GM12878 (cell line): ENCODE measurements around the gene SEPTIN7. TPM values are rescaled to one million over a fixed set of nuclear protein-coding genes. Genes with fewer than 3 reads are reported as not detected.

Source experiments
- ATAC-seq: fragments of 200-7000 bp; cut with Tn5 transposase; 3 replicates; pipeline ENCODE4 v1.9.1; 2020; ENCODE audit warnings: mild to moderate bottlenecking, moderate library complexity
- BruUV-seq: library from RNA; stranded (reverse); fragments of 400-500 nt; replicated peaks from 2 replicates; lab custom pipeline; 2021; lab: Mats Ljungman, UMichigan
- CTCF ChIA-PET: fragments of 300-600 bp; sonication (Branson Sonifier 250); formaldehyde crosslinking; extraction: SDS; loops from one replicate; lab custom pipeline; 2021; ENCODE audit warnings: inconsistent platforms; lab: Yijun Ruan, JAX
- POLR2A ChIA-PET: fragments of 350-600 bp; formaldehyde crosslinking; extraction: SDS; loops from one replicate; lab custom pipeline; 2021; ENCODE audit warnings: inconsistent platforms; lab: Charles Lee
- RAD21 ChIA-PET: fragments of 300-600 bp; sonication (Branson Sonifier 250); formaldehyde crosslinking; loops from one replicate; lab custom pipeline; 2023; ENCODE audit warnings: antibody characterized with exemption; ENCODE audit not compliant: unreplicated experiment; lab: Charles Lee
- SMC1A ChIA-PET: fragments of 300-600 bp; sonication (Branson Sonifier 250); formaldehyde crosslinking; loops from one replicate; lab custom pipeline; 2023; ENCODE audit not compliant: unreplicated experiment, uncharacterized antibody; lab: Charles Lee
- DNase-seq: peaks from one replicate; pipeline ENCODE4 v3.0.0-alpha.2; 2011; ENCODE audit warnings: low read depth, low spot score
- FAIRE-seq: peaks from 3 replicates; lab custom pipeline; 2011; peaks lifted over from hg19 to GRCh38; lab: Jason Lieb, UNC
- H2AFZ ChIP-seq: 2 replicates; pipeline ENCODE4 v1.6.0; 2011; ENCODE audit warnings: low read depth, low read length, control low read depth; ENCODE audit not compliant: control insufficient read depth
- H3K27ac ChIP-seq: 2 replicates; pipeline ENCODE4 v1.5.1; 2011; ENCODE audit warnings: control low read depth; ENCODE audit not compliant: control insufficient read depth, insufficient read depth
- H3K27me3 ChIP-seq, 2 experiments: replicated peaks in 1 of 2; 2 replicates each; pipeline versions ENCODE4 v1.6.0 to v1.6.1; 2011; ENCODE audit warnings: low read length in 1 of 2; ENCODE audit not compliant: control insufficient read depth in 2 of 2, insufficient read depth in 2 of 2
- H3K36me3 ChIP-seq, 2 experiments: 2 replicates each; pipeline ENCODE4 v1.5.1; 2011; ENCODE audit warnings: low read length in 1 of 2; ENCODE audit not compliant: control insufficient read depth in 2 of 2, insufficient read depth in 2 of 2
- H3K4me1 ChIP-seq: 2 replicates; pipeline ENCODE4 v1.6.1; 2011; ENCODE audit warnings: mild to moderate bottlenecking, low read length, moderate library complexity, mixed read lengths; ENCODE audit not compliant: control insufficient read depth, insufficient read depth
- H3K4me2 ChIP-seq: 2 replicates; pipeline ENCODE4 v1.6.0; 2011; ENCODE audit warnings: control low read depth; ENCODE audit not compliant: control insufficient read depth, insufficient read depth
- H3K4me3 ChIP-seq: fragments of 200-600 bp; sonication (generic); 2 replicates; pipeline ENCODE4 v1.5.1; 2016
- H3K79me2 ChIP-seq: 2 replicates; pipeline ENCODE4 v1.6.0; 2011; ENCODE audit warnings: low read length; ENCODE audit not compliant: control insufficient read depth, insufficient read depth
- H3K9ac ChIP-seq: 2 replicates; pipeline ENCODE4 v1.8.0; 2011; ENCODE audit warnings: low read length, control low read depth, mixed read lengths; ENCODE audit not compliant: control insufficient read depth, insufficient read depth
- H3K9me3 ChIP-seq: replicated peaks from 3 replicates; pipeline ENCODE4 v1.5.1; 2011; ENCODE audit warnings: mild to moderate bottlenecking, low read length; ENCODE audit not compliant: control insufficient read depth, insufficient read depth
- H4K20me1 ChIP-seq: 2 replicates; pipeline ENCODE4 v1.6.0; 2011; ENCODE audit not compliant: control insufficient read depth, insufficient read depth
- BACH1 ChIP-seq: fragments of 450-650 bp; IDR thresholded peaks from 2 replicates; pipeline ENCODE4 v1.6.1; 2017; ENCODE audit warnings: mild to moderate bottlenecking, borderline replicate concordance
- CBFB ChIP-seq: IDR thresholded peaks from 2 replicates; pipeline ENCODE4 v1.6.1; 2016; ENCODE audit warnings: antibody characterized with exemption, low read depth
- ETV6 ChIP-seq, 2 experiments: fragments of 450-650 bp in 1 of 2; IDR thresholded peaks in 1 of 2; conservative IDR thresholded peaks in 1 of 2; 2 replicates each; pipeline ENCODE4 v1.6.1; 2014; ENCODE audit warnings: antibody characterized with exemption in 1 of 2, borderline replicate concordance in 1 of 2, low read depth in 1 of 2, mild to moderate bottlenecking in 1 of 2, moderate library complexity in 1 of 2
- EZH2 ChIP-seq: IDR thresholded peaks from 2 replicates; pipeline ENCODE4 v1.6.1; 2012; ENCODE audit warnings: low read depth, mild to moderate bottlenecking, control low read depth, inconsistent platforms, low read length, borderline replicate concordance; ENCODE audit not compliant: control insufficient read depth
- HDAC6 ChIP-seq: fragments of 200-600 bp; sonication (generic); IDR thresholded peaks from one replicate; pipeline ENCODE4 v1.8.0; 2017; ENCODE audit warnings: antibody characterized with exemption; ENCODE audit not compliant: unreplicated experiment
- IKZF1 ChIP-seq: fragments of 450-650 bp; conservative IDR thresholded peaks from 2 replicates; pipeline ENCODE4 v1.6.1; 2017; ENCODE audit warnings: antibody characterized with exemption, mild to moderate bottlenecking
- RB1 ChIP-seq: fragments of 450-650 bp; formaldehyde crosslinking; IDR thresholded peaks from 2 replicates; pipeline ENCODE4 v1.6.1; 2017; ENCODE audit warnings: mild to moderate bottlenecking, borderline replicate concordance
- SREBF1 ChIP-seq: IDR thresholded peaks from 2 replicates; pipeline ENCODE4 v1.6.1; 2012; ENCODE audit warnings: mild to moderate bottlenecking, low read length
- ZZZ3 ChIP-seq: IDR thresholded peaks from 2 replicates; pipeline ENCODE4 v1.6.1; 2011; ENCODE audit warnings: low read depth; ENCODE audit not compliant: control insufficient read depth, insufficient read length
- WGBS: methylation state at CpG from one replicate; pipeline ENCODE4 v1.1.6; 2016; ENCODE audit warnings: low lambda C conversion rate; ENCODE audit not compliant: insufficient replicate concordance, insufficient coverage; ENCODE audit errors: missing lambda C conversion rate; 5-methylcytosine and 5-hydroxymethylcytosine counted together
- in situ Hi-C: fragments of 300-500 bp; cut with MboI; formaldehyde crosslinking; loops from 9 replicates; pipeline ENCODE4 v1.14.3; 2018; ENCODE audit warnings: mixed read lengths
- intact Hi-C: fragments of 100-400 bp; cut with micrococcal nuclease; formaldehyde crosslinking; loops from one replicate; pipeline ENCODE4 v1.14.2; 2022; ENCODE audit not compliant: unreplicated experiment
- polyA plus RNA-seq, 11 experiments: library from polyadenylated mRNA; depleted of rRNA in 4 of 11; unstranded in 6 of 11; stranded (reverse) in 5 of 11; fragments of >200 nt; fragmentation: Nextera tagmentation in 4 of 11; fragmentation: Illumina TruSeq in 1 of 11; extraction: Ambion mirVana in 4 of 11; extraction: Trizol in 1 of 11; gene quantifications; 1 replicate in 1 of 11; 2 replicates in 10 of 11; pipeline versions ENCODE4 v1.2.1 to v1.2.3, GENCODE V29; 2011 to 2016; ENCODE audit warnings: inconsistent platforms in 2 of 11, missing spikeins in 2 of 11, low read depth in 1 of 11
- total RNA-seq, 4 experiments: library from RNA; depleted of rRNA in 3 of 4; stranded (reverse); fragments of >200 nt in 3 of 4; fragmentation: Illumina TruSeq in 1 of 4; extraction: Trizol in 1 of 4; gene quantifications; 2 replicates each; pipeline versions ENCODE4 v1.2.1 to v1.2.3, GENCODE V29; 2013 to 2021
- TF ChIP-seq, protein P1 (sequence below): IDR thresholded peaks from 2 replicates; pipeline ENCODE4 v1.6.1; 2011; ENCODE audit warnings: low read depth, mild to moderate bottlenecking, low read length, moderate library complexity, borderline replicate concordance; ENCODE audit errors: extremely low read depth

The SEPTIN7 gene
- total and polyA plus RNA-seq, 10 of the 15 experiments (the other 5 are each of a cell fraction or from before 2014, with no cell fraction given): 176 to 787 (median 437) TPM

DNA sequence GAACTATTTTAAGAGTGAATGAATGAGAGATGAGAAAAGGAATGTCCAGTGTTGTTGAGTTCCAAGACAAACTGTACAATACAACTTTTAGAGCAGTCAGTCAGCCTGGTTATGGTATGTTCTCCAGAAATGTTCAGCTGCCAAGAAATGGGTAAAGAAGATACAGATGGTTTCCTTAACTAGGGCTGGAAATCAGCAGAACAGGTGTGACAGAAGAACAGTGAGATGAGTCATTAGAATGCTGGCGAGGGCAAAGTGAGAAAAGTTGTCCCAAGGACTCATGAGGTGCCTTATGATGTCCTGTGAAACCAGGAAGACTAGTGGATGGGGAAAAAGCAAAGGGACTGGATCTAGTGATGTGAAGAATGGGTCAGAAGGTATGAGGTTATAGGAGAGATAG is 20.8 kb upstream of the SEPTIN7 start:
- Histone ChIP-seq H3K27ac (no peak overlapping the region), H3K36me3 (no peaks in the 10 kb centered on the region), H3K4me3 (no peak overlapping the region), H3K4me2 (no peak overlapping the region), H3K27me3 (no peaks in the 10 kb centered on the region), H3K79me2 (no peaks in the 10 kb centered on the region), H3K9ac (no peak overlapping the region), H2AFZ (no peak overlapping the region), H3K9me3 (no peaks in the 10 kb centered on the region), H3K4me1 (no peaks in the 10 kb centered on the region), H4K20me1 (no peaks in the 10 kb centered on the region)
- FAIRE-seq: no peak
- POLR2A ChIA-PET: no interaction called here
- in situ Hi-C loops (no loop called here), intact Hi-C loops (no loop called here)
- SMC1A ChIA-PET: interaction anchor here (0.9 kb wide), 2 partner anchors 18 to 993 kb away, joined by 3 read pairs; no protein-coding TSS in a partner anchor
- no peak for DNase-seq
- ATAC-seq: no peak
- CTCF ChIA-PET: no interaction called here
- RAD21 ChIA-PET: no interaction called here
- 88% methylated on average over 1 of the region's 1 CpG for WGBS
- TF ChIP-seq EZH2: no peak
- no peak for TF ChIP-seq ETV6 (conservative IDR thresholded peaks at IDR 0.05 in 1 of 2, IDR thresholded peaks at IDR 0.05 in 1 of 2; ENCODE audit: borderline replicate concordance in 1 of 2, low read depth in 1 of 2)
- TF ChIP-seq ZZZ3: no peak
- no peak for TF ChIP-seq BACH1
- no peak for TF ChIP-seq SREBF1
- TF ChIP-seq IKZF1: no peak
- TF ChIP-seq, protein P1, sequence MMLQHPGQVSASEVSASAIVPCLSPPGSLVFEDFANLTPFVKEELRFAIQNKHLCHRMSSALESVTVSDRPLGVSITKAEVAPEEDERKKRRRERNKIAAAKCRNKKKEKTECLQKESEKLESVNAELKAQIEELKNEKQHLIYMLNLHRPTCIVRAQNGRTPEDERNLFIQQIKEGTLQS: no peak
- TF ChIP-seq HDAC6: no peak
- TF ChIP-seq RB1: no peak
- no peak for TF ChIP-seq CBFB
- no TSS peak for BruUV-seq
